Measurements from ENCODE around the gene DENND5A. TPM values are rescaled to one million over a fixed set of nuclear protein-coding genes. Genes with fewer than 3 reads are reported as not detected.

DENND5A gene
- total and polyA plus RNA-seq, 4 donors = 7.9 to 45.8 (median 18.2) TPM

DNA sequence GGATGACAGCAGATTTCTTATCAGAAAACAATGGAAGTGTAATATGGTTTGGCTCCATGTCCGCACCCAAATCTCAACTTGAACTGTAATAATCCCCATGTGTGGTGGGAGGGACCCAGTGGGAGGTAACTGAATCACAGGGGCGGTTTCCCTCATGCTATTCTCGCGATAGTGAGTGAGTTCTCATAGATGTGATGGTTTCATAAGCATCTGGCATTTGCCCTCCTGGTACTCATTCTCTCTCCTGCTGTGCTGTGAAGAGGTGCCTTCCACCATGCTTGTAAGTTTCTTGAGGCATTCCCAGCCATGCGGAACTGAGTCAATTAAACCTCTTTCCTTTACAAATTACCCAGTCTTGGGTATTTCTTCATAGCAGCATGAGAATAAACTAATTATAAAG lies 92.8 kb downstream of the DENND5A start:
- WGBS = 97% methylated on average over 5 of the region's 5 CpGs
- H3K27me3 ChIP-seq (ENCODE audit: control insufficient read depth in 4 of 4, insufficient read depth in 4 of 4, low read length in 3 of 4) = no peaks in the 10 kb centered on the region
- H3K9me3 ChIP-seq (ENCODE audit: control insufficient read depth in 4 of 4, low read length in 3 of 4) = no peaks in the 10 kb centered on the region
- H3K27ac ChIP-seq (ENCODE audit: low read depth in 1 of 2, low read length in 2 of 2) = no peak overlapping the region
- H3K4me3 ChIP-seq (ENCODE audit: low read depth in 1 of 3, low read length in 3 of 3) = no peak overlapping the region
- no peak for DNase-seq (ENCODE audit: low spot score)
- TF ChIP-seq, protein P1, sequence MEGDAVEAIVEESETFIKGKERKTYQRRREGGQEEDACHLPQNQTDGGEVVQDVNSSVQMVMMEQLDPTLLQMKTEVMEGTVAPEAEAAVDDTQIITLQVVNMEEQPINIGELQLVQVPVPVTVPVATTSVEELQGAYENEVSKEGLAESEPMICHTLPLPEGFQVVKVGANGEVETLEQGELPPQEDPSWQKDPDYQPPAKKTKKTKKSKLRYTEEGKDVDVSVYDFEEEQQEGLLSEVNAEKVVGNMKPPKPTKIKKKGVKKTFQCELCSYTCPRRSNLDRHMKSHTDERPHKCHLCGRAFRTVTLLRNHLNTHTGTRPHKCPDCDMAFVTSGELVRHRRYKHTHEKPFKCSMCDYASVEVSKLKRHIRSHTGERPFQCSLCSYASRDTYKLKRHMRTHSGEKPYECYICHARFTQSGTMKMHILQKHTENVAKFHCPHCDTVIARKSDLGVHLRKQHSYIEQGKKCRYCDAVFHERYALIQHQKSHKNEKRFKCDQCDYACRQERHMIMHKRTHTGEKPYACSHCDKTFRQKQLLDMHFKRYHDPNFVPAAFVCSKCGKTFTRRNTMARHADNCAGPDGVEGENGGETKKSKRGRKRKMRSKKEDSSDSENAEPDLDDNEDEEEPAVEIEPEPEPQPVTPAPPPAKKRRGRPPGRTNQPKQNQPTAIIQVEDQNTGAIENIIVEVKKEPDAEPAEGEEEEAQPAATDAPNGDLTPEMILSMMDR (IDR thresholded peaks at IDR 0.05; ENCODE audit: low read depth, low read length, missing input control) = no peak
- TF ChIP-seq HNF4A (conservative IDR thresholded peaks at IDR 0.05) (no peak), SP1 (IDR thresholded peaks at IDR 0.05) (no peak), EGR1 (IDR thresholded peaks at IDR 0.05; ENCODE audit: low read depth in 2 of 2) (no peak), JUND (IDR thresholded peaks at IDR 0.05) (no peak), TAF1 (conservative IDR thresholded peaks at IDR 0.05) (no peak), HNF4G (IDR thresholded peaks at IDR 0.05) (no peak), NR2F2 (IDR thresholded peaks at IDR 0.05) (no peak), RXRA (IDR thresholded peaks at IDR 0.05) (no peak), FOXA1 (IDR thresholded peaks at IDR 0.05) (no peak), YY1 (IDR thresholded peaks at IDR 0.05) (no peak), GABPA (IDR thresholded peaks at IDR 0.05 in 1 of 2, conservative IDR thresholded peaks at IDR 0.05 in 1 of 2) (no peak), RAD21 (IDR thresholded peaks at IDR 0.05) (no peak), FOXA2 (IDR thresholded peaks at IDR 0.05) (no peak)
- TF ChIP-seq, protein P2, sequence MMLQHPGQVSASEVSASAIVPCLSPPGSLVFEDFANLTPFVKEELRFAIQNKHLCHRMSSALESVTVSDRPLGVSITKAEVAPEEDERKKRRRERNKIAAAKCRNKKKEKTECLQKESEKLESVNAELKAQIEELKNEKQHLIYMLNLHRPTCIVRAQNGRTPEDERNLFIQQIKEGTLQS (IDR thresholded peaks at IDR 0.05) = no peak
- TF ChIP-seq, protein P3, sequence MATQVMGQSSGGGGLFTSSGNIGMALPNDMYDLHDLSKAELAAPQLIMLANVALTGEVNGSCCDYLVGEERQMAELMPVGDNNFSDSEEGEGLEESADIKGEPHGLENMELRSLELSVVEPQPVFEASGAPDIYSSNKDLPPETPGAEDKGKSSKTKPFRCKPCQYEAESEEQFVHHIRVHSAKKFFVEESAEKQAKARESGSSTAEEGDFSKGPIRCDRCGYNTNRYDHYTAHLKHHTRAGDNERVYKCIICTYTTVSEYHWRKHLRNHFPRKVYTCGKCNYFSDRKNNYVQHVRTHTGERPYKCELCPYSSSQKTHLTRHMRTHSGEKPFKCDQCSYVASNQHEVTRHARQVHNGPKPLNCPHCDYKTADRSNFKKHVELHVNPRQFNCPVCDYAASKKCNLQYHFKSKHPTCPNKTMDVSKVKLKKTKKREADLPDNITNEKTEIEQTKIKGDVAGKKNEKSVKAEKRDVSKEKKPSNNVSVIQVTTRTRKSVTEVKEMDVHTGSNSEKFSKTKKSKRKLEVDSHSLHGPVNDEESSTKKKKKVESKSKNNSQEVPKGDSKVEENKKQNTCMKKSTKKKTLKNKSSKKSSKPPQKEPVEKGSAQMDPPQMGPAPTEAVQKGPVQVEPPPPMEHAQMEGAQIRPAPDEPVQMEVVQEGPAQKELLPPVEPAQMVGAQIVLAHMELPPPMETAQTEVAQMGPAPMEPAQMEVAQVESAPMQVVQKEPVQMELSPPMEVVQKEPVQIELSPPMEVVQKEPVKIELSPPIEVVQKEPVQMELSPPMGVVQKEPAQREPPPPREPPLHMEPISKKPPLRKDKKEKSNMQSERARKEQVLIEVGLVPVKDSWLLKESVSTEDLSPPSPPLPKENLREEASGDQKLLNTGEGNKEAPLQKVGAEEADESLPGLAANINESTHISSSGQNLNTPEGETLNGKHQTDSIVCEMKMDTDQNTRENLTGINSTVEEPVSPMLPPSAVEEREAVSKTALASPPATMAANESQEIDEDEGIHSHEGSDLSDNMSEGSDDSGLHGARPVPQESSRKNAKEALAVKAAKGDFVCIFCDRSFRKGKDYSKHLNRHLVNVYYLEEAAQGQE (IDR thresholded peaks at IDR 0.05) = no peak
- TF ChIP-seq, protein P4, sequence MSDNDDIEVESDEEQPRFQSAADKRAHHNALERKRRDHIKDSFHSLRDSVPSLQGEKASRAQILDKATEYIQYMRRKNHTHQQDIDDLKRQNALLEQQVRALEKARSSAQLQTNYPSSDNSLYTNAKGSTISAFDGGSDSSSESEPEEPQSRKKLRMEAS (IDR thresholded peaks at IDR 0.05) = no peak
- TF ChIP-seq, protein P5, sequence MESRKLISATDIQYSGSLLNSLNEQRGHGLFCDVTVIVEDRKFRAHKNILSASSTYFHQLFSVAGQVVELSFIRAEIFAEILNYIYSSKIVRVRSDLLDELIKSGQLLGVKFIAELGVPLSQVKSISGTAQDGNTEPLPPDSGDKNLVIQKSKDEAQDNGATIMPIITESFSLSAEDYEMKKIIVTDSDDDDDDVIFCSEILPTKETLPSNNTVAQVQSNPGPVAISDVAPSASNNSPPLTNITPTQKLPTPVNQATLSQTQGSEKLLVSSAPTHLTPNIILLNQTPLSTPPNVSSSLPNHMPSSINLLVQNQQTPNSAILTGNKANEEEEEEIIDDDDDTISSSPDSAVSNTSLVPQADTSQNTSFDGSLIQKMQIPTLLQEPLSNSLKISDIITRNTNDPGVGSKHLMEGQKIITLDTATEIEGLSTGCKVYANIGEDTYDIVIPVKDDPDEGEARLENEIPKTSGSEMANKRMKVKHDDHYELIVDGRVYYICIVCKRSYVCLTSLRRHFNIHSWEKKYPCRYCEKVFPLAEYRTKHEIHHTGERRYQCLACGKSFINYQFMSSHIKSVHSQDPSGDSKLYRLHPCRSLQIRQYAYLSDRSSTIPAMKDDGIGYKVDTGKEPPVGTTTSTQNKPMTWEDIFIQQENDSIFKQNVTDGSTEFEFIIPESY (IDR thresholded peaks at IDR 0.05) = no peak
- H3K9ac ChIP-seq (ENCODE audit: low read depth in 1 of 2, low read length in 2 of 2) = no peak overlapping the region
- H3K36me3 ChIP-seq (ENCODE audit: control insufficient read depth in 4 of 4, insufficient read depth in 3 of 4, low read depth in 1 of 4, low read length in 3 of 4) = peaks cover 8 to 30% (median 15%) of the 10 kb centered on the region in 4 donors
- H3K4me1 ChIP-seq (ENCODE audit: control insufficient read depth in 4 of 4, insufficient read depth in 4 of 4, low read length in 3 of 4) = no peaks in the 10 kb centered on the region

Measured in liver (tissue), 9 donors.